ENCODE measurements around the gene TMEM81.

GRCh38 chr1:205102404-205102803, 18.1 kb upstream of the TMEM81 start:
- no peak for TF ChIP-seq CTCF (IDR thresholded peaks at IDR 0.05; ENCODE audit: low read depth, low read length, poor library complexity, severe bottlenecking)
- TF ChIP-seq EZH2phosphoT487 (IDR thresholded peaks at IDR 0.05; ENCODE audit: borderline replicate concordance, low read length): no peak
